Measurements from ENCODE around the gene TCF21. TPM values are rescaled to one million over a fixed set of nuclear protein-coding genes. Genes with fewer than 3 reads are reported as not detected.
"Not testable (repeated sequence)": the region's sequence is repeated elsewhere in the genome, so short reads cannot be mapped to it uniquely, and the experiment has no call there.

Gene TCF21
- total RNA-seq, 1 experiment from 2014 or later: 0.16 TPM

DNA sequence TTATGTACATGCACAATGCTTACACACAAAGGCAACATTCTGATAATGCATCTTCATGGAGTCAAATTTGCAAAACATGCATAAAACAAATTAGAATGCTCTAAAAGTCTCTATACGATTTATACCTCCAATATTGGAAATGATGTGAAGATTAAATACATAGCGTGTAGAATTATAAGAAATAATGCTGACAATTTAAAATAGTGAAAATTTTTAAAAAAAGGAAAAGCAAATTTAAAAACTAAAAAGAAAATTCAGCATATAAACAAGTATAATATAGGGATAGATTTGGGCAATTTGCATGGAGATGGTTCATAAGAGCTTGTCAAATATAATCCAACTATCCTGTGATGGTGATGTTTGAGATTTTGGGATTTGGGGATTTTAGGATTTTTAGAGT, 14.9 kb downstream of the TCF21 start:
- in situ Hi-C loops (cut with HindIII; ENCODE audit: low pct_unique_long_range_greater_than_20kb, low sequenced_read_pairs): no loop called here
- DNase-seq (ENCODE audit: low read depth, low spot score): no peak

DNA sequence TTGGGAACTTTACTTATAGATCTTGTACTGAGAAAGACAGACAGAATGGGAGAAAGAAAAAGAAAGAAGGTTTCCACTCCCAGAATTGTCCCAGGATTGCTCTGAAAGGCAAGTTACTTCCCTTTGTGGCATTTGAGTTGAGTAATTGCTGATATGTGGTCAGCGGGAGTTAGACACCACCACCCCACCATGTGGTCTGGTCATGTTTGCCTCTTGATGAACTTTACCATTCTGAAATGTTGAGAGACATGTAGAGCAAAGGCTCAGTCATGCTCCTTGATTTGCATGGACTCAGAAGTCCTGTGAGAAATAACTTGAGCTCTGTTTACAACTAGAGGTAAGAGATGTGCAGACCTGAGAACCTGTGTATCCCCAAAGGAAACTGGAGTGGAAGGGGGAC, 17.1 kb downstream of the TCF21 start:
- in situ Hi-C loops (cut with HindIII; ENCODE audit: low pct_unique_long_range_greater_than_20kb, low sequenced_read_pairs): no loop called here
- DNase-seq (ENCODE audit: low read depth, low spot score): peak; percentile 24

DNA sequence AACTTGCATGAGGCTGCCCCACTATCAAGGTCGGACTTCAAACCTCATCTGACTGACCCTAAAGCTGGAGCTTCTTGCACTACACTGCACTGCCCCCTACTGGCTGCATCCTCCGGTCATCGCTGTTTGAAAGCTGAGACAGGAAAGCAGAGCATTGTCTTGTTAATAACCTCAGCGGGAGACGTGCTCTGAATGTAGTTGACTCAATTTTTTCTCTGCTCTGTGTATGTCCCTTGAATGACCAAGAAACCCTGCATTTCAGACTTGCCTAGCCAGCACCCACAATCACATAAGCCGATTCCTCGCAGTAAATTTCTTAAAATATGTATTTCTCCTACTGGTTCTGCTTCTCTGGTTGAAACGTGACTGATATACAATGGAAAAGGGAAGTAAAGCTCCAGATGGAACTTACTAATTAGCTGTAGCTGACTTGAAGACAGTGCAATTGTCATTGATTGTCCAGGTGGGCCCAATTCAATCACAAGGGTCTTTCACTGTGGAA, 27.8 kb downstream of the TCF21 start:
- DNase-seq (ENCODE audit: low read depth, low spot score): peak; percentile 91
- in situ Hi-C loops (cut with HindIII; ENCODE audit: low pct_unique_long_range_greater_than_20kb, low sequenced_read_pairs): no loop called here

DNA sequence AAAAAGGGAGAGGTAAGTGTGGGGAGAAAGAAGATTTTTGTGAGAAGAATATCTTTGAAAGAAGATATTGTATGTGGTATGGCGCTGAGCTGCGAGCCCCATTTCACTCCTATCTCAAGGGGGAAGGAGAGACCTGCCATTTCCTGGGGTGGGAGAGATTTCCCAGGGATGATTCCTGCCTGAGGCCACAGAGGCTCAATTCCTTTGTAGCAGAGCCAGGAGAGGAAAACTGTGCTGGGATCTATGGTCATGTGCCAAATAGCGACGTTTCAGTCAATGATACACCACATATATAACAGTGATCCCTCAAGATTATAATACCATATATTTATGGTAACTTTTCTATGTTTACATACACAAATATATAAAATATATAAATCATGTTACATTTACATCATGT, 28.9 kb downstream of the TCF21 start:
- in situ Hi-C loops (cut with HindIII; ENCODE audit: low pct_unique_long_range_greater_than_20kb, low sequenced_read_pairs): no loop called here
- peak; percentile 31 for DNase-seq (ENCODE audit: low read depth, low spot score)

DNA sequence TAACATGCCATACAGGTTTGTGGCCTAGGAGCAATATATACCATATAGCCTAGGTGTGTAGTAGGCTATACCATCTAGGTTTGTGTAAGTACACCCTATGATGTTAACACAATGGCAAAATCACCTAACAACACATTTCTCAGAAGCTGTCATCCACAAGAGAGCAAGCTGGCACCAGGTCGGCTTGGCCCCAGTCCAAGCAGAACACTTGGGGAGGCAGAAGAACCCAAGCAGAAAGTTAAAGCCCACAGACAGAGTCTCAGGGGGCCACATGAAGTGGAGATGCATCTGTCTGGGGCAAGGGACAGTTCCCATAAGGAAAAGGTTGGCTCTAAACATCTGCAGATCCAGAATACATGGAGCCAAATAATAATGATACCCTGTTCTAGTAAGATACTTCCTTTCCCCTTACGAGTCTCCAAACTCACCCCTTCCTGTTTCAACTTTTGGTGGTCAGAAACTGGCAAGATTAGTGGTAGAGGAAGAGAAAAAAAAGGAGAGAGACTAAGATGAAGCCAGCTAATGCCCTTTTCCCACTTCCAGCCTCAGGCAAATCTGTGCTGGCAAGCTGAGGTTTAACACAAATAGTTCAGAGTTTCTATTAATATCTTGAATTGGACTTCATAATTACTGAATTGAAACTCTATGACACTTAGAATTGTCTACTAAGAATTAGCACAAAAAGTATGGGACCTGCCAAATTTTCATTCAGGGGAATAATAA, 29.5 kb downstream of the TCF21 start:
- DNase-seq (ENCODE audit: low read depth, low spot score): peak; percentile 46
- in situ Hi-C loops (cut with HindIII; ENCODE audit: low pct_unique_long_range_greater_than_20kb, low sequenced_read_pairs): no loop called here

DNA sequence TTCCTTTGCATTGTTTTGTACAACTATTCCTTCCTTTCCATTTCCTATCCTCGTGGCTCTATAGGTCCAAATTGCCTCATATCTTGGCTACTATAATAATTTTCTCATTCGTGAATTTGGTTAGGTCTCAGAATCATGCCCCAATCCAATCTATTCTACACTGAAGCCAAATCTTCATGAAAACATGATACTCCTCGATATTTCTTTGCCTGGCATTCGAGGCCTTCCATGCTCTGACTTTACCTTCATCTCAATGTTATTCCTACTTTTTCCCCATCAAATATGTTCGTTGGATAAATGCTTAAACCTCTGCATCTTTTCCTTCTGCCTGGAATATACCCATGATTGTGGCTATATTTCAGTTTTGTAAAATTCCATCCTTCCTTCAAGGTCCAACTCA, 30.4 kb downstream of the TCF21 start:
- DNase-seq (ENCODE audit: low read depth, low spot score): no peak
- in situ Hi-C loops (cut with HindIII; ENCODE audit: low pct_unique_long_range_greater_than_20kb, low sequenced_read_pairs): no loop called here

DNA sequence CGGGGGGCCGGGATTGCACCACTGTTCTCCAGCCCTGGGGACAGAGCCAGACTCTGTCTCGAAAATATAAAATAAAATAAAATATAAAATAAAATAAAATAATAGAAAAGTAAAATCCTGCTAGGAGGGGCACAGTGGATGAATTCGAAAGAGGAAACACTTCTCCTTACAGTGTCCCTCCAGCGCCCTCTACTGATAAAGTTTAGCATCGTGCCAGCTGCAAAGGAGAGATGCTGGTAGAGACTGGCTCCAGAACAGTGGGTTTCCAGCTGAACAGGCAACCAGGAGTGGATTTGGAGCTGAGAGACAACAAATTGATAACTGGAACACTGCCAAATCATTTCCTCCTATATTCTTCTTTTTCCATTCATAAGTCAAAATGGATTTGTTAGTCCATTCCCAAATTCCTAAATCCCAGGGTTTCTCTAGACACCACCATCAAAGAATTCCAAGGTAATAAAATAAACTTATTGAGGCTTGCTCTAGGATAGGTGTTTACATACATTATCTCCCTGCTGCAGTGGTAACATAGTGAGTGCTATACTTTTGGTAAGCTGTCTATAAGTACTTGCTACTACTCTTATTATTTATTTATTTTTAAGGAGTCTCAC, 32.4 kb downstream of the TCF21 start:
- peak; percentile 85 for DNase-seq (ENCODE audit: low read depth, low spot score)
- in situ Hi-C loops (cut with HindIII; ENCODE audit: low pct_unique_long_range_greater_than_20kb, low sequenced_read_pairs): no loop called here

DNA sequence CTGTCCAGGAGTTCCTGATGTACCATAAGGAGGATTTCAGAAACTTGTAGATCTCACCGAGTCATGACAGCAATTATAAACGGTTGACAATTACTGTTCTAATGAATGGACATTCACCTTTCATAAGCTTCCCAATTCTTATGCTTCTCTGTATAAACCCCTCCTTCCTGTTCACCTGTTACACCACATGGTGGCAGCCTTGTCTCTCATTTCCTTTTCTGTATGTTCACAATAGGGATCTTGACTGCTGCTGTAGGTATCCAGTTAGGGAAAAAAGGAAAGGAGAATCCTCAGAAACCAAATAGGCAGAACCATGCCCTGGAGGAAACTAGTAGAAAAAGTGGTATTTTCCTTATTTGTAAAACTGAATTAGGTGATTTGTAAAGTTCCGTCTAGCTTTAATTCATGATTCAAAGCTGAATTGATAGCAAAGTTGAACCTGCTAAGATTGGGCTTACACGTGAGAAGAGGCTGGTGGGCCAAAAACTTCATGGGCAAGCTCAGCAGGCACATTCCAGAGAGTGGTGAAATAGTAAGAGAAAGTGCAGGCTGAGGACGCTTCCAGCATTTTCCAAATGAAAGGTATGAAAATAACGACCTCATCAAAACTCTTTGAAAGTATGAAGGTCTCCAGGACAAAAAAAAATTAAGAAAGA, 35.2 kb downstream of the TCF21 start:
- peak; percentile 86 for DNase-seq (ENCODE audit: low read depth, low spot score)
- in situ Hi-C loops (cut with HindIII; ENCODE audit: low pct_unique_long_range_greater_than_20kb, low sequenced_read_pairs): no loop called here

DNA sequence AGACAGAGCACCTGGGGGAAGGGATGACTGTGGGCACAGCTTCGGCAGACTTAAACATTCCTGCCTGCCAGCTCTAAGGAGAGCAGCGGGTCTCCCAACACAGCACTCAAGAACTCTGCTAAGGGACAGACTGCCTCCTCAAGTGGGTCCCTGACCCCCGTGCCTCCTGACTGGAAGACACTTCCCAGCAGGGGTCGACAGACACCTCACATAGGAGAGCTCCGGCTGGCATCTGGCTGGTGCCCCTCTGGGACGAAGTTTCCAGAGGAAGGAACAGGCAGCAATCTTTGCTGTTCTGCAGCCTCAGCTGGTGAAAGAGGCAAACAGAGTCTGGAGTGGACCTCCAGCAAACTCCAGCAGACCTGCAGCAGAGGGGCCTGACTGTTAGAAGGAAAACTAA, 42.3 kb downstream of the TCF21 start:
- DNase-seq (ENCODE audit: low read depth, low spot score); in situ Hi-C loops (cut with HindIII; ENCODE audit: low pct_unique_long_range_greater_than_20kb, low sequenced_read_pairs): not testable (repeated sequence)

DNA sequence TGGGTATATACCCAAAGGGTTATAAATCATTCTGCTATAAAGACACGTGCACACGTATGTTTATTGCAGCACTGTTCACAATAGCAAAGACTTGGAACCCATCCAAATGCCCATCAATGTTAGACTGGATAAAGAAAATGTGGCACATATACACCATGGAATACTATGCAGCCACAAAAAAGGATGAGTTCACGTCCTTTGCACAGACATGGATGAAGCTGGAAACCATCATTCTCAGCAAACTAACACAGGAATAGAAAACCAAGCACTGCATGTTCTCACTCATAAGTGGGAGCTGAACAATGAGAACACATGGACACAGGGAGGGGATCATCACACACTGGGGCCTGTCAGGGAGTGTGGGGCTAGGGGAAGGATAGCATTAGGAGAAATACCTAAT, 47.4 kb downstream of the TCF21 start:
- in situ Hi-C loops (cut with HindIII; ENCODE audit: low pct_unique_long_range_greater_than_20kb, low sequenced_read_pairs); DNase-seq (ENCODE audit: low read depth, low spot score): not testable (repeated sequence)

DNA sequence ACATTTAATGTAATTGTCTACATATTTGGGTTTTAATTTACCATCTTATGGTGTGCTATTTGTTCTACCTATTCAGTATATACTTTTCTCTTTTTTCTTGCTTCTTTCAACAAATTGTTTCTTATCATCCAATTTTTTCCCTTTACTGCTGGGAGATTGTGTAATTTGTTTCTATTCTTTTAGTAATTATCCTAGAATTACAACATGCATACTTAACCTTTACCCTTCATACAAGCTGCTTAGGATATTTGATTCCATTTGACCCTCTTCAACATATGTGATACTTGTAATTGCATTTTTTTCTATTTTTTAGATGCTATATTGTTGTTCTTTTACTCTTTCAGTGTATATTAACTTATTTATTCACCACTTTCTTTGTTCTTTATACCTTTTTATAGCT, 49.0 kb downstream of the TCF21 start:
- in situ Hi-C loops (cut with HindIII; ENCODE audit: low pct_unique_long_range_greater_than_20kb, low sequenced_read_pairs): no loop called here
- DNase-seq (ENCODE audit: low read depth, low spot score): no peak

DNA sequence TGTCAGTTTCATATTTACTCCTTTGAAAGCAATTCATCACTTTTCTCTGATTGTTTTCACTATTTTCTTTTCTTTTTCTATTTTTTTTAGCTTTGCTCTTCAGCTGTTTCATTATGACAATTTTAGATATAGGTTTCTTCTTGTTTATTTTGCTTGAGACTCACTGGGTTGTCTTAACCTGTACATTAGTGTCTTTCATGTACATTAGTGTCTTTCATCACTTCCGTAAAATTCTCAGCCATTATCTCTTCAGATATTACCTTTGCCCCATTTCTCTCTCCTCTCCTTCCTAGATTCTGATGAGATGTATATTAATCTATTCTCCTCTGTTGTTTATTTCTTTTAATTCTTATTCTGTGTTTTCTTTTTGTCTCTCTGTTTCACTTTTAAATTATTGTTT, 49.6 kb downstream of the TCF21 start:
- no peak for DNase-seq (ENCODE audit: low read depth, low spot score)
- in situ Hi-C loops (cut with HindIII; ENCODE audit: low pct_unique_long_range_greater_than_20kb, low sequenced_read_pairs): no loop called here

DNA sequence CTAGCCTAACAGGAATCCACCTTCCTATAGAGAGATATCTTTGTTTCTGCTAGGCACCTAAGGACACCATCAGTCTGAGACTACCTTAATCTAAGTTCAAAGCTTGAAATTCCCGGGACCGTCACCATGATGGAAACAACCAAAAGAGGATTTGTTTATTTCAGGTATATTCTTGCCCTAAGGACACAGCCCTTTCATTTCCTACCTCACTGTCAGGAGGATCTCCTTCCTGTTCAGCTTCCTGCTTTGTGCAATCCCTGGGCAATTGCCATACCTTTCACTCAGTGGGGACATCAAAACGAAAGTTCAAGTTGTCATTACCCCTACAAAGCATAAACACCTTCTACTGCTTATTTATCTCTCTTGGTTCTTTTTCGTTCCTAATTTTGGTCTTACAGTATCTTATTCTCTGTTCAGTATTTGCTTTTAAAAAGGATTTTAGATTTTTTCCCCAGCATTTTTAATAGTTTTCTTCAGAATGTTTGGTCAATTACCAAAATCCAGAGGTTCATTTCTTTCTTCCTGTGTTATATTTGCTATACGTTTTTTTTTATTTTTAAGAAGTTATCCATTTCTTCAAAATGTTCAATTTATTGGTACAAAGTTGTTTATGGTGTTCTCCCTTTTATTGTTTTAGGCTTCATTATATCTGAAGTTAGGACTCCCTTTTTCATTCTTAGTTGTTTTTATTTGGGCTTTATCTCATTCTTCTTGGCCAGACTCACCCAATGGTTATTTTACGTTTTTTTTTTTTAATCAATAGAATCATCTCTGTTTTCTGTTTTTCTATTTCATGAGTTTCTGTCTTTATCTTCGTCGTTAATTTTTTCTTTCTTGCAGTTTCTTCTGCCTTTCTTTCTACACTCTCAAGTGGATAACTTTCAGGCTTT, 51.1 kb downstream of the TCF21 start:
- in situ Hi-C loops (cut with HindIII; ENCODE audit: low pct_unique_long_range_greater_than_20kb, low sequenced_read_pairs): no loop called here
- DNase-seq (ENCODE audit: low read depth, low spot score): no peak

Other genes with a start within 250 kb of the TCF21 start
- 37.0 and 40.7 TPM in 2 replicates for gene TBPL1, start 64.1 kb downstream of the TCF21 start, total RNA-seq (2014; rRNA removed; shearing (Covaris generic))
- 0.45 TPM in 2 replicates for gene SLC2A12, start 163.5 kb downstream of the TCF21 start, total RNA-seq (2014; rRNA removed; shearing (Covaris generic))

All from SK-MEL-5 (cell line).